ENCODE results near the gene DOCK6.

Gene DOCK6

DNA sequence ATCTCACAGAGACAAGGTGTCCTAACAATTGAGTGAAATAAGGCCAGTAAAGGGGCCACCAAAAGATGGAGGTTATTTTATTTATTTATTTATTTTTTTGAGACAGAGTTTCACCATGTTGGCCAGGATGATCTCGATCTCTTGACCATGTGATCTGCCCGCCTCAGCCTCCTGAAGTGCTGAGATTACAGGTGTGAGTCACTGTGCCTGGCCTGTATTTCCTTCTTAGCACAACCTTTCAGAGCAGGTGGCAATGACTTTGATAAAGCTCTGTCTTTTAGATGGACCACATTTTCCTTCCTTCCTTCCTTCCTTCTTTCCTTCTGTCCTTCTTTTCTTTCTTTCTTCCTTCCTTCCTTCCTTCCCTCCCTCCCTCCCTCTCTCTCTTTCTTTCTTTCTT lies 11.0 kb upstream of the DOCK6 start:
- TF ChIP-seq, protein P1, sequence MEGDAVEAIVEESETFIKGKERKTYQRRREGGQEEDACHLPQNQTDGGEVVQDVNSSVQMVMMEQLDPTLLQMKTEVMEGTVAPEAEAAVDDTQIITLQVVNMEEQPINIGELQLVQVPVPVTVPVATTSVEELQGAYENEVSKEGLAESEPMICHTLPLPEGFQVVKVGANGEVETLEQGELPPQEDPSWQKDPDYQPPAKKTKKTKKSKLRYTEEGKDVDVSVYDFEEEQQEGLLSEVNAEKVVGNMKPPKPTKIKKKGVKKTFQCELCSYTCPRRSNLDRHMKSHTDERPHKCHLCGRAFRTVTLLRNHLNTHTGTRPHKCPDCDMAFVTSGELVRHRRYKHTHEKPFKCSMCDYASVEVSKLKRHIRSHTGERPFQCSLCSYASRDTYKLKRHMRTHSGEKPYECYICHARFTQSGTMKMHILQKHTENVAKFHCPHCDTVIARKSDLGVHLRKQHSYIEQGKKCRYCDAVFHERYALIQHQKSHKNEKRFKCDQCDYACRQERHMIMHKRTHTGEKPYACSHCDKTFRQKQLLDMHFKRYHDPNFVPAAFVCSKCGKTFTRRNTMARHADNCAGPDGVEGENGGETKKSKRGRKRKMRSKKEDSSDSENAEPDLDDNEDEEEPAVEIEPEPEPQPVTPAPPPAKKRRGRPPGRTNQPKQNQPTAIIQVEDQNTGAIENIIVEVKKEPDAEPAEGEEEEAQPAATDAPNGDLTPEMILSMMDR (IDR thresholded peaks at IDR 0.05; ENCODE audit: insufficient read depth, low read length, poor library complexity, severe bottlenecking), result no peak

DNA sequence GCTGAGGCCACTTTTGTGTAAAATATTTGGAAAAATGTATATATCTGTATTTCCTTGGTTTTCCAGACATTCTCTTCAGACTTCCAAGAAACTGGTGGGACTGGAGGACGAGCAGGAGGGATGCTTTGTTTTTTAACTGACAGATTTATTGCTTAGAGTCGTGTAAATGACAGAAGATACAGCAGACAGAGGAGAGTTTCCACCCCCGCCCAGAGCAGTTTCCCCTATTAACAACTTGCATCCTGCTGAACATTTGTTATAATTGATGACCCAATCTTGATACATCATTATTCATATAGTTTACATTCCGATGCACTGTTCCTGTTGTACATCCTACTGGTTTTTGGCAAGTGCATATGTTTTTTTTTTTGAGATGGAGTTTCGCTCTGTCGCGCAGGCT lies 7.1 kb upstream of the DOCK6 start:
- TF ChIP-seq, protein P1 (IDR thresholded peaks at IDR 0.05; ENCODE audit: insufficient read depth, low read length, poor library complexity, severe bottlenecking), result no peak
- Histone ChIP-seq H3K36me3 (ENCODE audit: control insufficient read depth, insufficient read depth, low read length) (no peaks in the 10 kb centered on the region), H3K27me3 (replicated peaks; ENCODE audit: control insufficient read depth, insufficient read depth, low read length) (no peaks in the 10 kb centered on the region; the same call in 1 of the 2 replicates), H3K4me3 (replicated peaks; ENCODE audit: low read depth, low read length) (no peak overlapping the region)
- DNase-seq (ENCODE audit: extremely low read depth, insufficient read length), result no peak

More for the DNA sequence above, 11.0 kb upstream of the DOCK6 start:
- Histone ChIP-seq H3K36me3 (ENCODE audit: control insufficient read depth, insufficient read depth, low read length) (no peaks in the 10 kb centered on the region), H3K4me3 (replicated peaks; ENCODE audit: low read depth, low read length) (no peak overlapping the region), H3K27me3 (replicated peaks; ENCODE audit: control insufficient read depth, insufficient read depth, low read length) (no peaks in the 10 kb centered on the region)
- no peak for DNase-seq (ENCODE audit: extremely low read depth, insufficient read length)

DNA sequence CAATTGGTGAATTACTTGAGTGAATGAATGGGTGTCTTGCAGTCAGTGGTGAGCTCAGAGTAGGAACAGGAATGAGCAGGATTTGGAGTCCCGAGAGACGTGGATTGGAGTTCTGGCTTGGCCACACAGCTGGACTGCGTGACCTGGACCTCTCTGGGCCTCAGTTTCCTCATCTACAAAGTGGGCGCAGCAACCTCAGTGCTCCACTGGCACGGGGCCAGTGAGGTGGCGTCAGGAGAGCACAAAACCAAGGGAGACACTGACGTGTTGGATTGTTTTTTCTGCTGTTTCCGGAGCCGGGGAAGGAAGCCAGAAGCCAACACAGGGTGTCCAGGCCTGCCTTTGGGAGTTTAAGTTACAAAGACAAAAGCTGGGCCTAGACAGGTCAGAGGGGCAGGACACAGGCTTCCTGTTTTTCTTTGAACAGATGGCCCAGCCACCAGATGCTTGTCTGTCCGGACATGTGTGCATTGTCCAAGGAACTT lies 6.5 kb upstream of the DOCK6 start:
- TF ChIP-seq, protein P1 (IDR thresholded peaks at IDR 0.05; ENCODE audit: insufficient read depth, low read length, poor library complexity, severe bottlenecking), result no peak
- Histone ChIP-seq H3K27me3 (replicated peaks; ENCODE audit: control insufficient read depth, insufficient read depth, low read length) (no peaks in the 10 kb centered on the region; the same call in 1 of the 2 replicates), H3K4me3 (replicated peaks; ENCODE audit: low read depth, low read length) (no peak overlapping the region), H3K36me3 (ENCODE audit: control insufficient read depth, insufficient read depth, low read length) (no peaks in the 10 kb centered on the region)
- DNase-seq (ENCODE audit: extremely low read depth, insufficient read length), result no peak

DNA sequence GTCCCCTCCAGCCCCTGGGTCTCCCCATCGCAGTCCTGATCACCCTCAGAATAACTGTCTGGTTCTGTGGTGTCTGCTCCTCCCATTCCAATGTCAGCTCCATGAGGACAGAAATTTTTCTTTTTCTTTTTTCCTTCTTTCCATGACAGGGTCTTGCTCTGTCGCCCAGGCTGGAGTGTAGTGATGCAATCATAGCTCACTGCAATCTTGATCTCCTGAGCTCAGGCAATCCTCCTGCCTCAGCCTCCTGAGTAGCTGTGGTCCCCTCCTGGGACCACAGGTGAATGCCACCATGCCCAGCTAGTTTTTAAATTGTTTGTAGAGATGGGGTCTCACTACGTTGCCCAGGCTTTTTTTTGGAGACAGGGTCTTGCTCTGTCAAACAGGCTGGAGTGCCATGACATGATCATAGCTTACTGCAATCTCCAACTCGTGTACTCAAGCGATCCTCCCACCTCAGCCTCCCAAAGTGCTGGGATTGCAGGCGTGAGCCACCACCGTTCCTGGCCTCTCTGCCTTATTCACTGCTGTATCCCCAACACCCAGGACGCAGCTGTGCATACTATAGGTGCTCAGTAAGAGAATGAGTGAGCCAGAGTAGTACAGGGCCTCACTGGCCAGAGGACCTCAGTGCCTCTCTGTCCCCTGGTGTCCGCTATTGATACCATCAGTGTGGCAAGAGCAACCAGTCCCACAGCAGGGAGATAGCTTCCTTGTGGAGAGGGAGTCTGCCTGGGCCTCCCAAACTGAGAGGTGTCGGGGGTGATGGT lies 5.2 kb upstream of the DOCK6 start:
- Histone ChIP-seq H3K27me3 (replicated peaks; ENCODE audit: control insufficient read depth, insufficient read depth, low read length) (no peaks in the 10 kb centered on the region; the same call in 1 of the 2 replicates), H3K36me3 (ENCODE audit: control insufficient read depth, insufficient read depth, low read length) (no peaks in the 10 kb centered on the region), H3K4me3 (replicated peaks; ENCODE audit: low read depth, low read length) (no peak overlapping the region)
- DNase-seq (ENCODE audit: extremely low read depth, insufficient read length), result no peak
- TF ChIP-seq, protein P1 (IDR thresholded peaks at IDR 0.05; ENCODE audit: insufficient read depth, low read length, poor library complexity, severe bottlenecking), result no peak

DNA sequence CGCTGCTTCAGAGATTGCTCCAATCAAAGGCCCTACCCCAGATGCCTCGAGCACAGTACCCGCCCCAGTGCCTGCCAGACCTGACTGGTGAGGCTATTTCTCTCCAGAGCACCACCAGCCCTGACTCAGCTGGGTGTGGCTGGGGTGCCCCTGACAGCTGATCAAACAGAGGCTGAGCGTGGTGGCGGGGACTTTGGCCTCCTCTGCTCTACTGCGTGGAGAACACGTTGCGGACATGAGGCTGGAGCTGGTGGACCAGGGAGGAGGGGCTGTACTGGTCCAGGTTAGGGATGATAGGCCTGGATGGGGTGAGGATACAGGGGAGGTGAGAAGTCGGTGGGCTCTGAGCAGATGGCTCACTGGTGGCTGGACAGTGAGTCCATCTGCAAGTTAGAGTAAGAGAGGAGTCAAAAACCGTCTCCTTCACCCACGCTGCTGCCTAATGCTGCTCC lies 3.5 kb upstream of the DOCK6 start:
- Histone ChIP-seq H3K4me3 (replicated peaks; ENCODE audit: low read depth, low read length) (no peak overlapping the region), H3K36me3 (ENCODE audit: control insufficient read depth, insufficient read depth, low read length) (no peaks in the 10 kb centered on the region), H3K27me3 (replicated peaks; ENCODE audit: control insufficient read depth, insufficient read depth, low read length) (no peaks in the 10 kb centered on the region; the same call in 1 of the 2 replicates)
- TF ChIP-seq, protein P1 (IDR thresholded peaks at IDR 0.05; ENCODE audit: insufficient read depth, low read length, poor library complexity, severe bottlenecking), result no peak
- no peak for DNase-seq (ENCODE audit: extremely low read depth, insufficient read length)
